SU-DHL-6 (cell line): ENCODE measurements around the gene CCDC141.
"Not testable (repeated sequence)": the region's sequence is repeated elsewhere in the genome, so short reads cannot be mapped to it uniquely, and the experiment has no call there.

Experiments used
- H2AFZ ChIP-seq: fragments of 200-600 bp; sonication (generic); 2 replicates; pipeline ENCODE4 v1.6.1; 2014; ENCODE audit warnings: low read depth, mild to moderate bottlenecking, moderate library complexity, mixed read lengths, antibody characterized with exemption, low read length; ENCODE audit not compliant: severe bottlenecking
- H3F3A ChIP-seq: fragments of 200-600 bp; shearing (Covaris generic); 2 replicates; pipeline ENCODE4 v1.6.0; 2016; ENCODE audit warnings: antibody characterized with exemption, mild to moderate bottlenecking; ENCODE audit not compliant: insufficient read depth
- H3K27ac ChIP-seq: fragments of 200-600 bp; sonication (generic); 2 replicates; pipeline ENCODE4 v1.5.1; 2016; ENCODE audit warnings: low read depth, mild to moderate bottlenecking, low read length, moderate library complexity, mixed read lengths
- H3K27me3 ChIP-seq: fragments of 200-600 bp; sonication (generic), shearing (Covaris generic); 2 replicates; pipeline ENCODE4 v1.6.0; 2014; ENCODE audit warnings: mild to moderate bottlenecking, low read length
- H3K36me3 ChIP-seq: fragments of 200-600 bp; sonication (generic); 2 replicates; pipeline ENCODE4 v1.6.1; 2014; ENCODE audit warnings: mild to moderate bottlenecking, low read length, mixed read lengths
- H3K4me2 ChIP-seq: fragments of 300-600, 200-600 bp; shearing (Covaris generic), sonication (generic); 2 replicates; pipeline ENCODE4 v1.6.0; 2014; ENCODE audit warnings: low read length, low read depth, mild to moderate bottlenecking; ENCODE audit not compliant: poor library complexity, severe bottlenecking
- H3K4me3 ChIP-seq: fragments of 200-600 bp; sonication (generic); 2 replicates; pipeline ENCODE4 v1.5.1; 2014; ENCODE audit warnings: antibody characterized with exemption, low read length, mild to moderate bottlenecking, mixed read lengths; ENCODE audit not compliant: insufficient read depth, poor library complexity, severe bottlenecking
- H3K79me2 ChIP-seq: fragments of 200-600 bp; sonication (generic); 2 replicates; pipeline ENCODE4 v1.6.1; 2014; ENCODE audit warnings: mild to moderate bottlenecking, low read length, moderate library complexity; ENCODE audit not compliant: insufficient read depth
- H3K9ac ChIP-seq: fragments of 200-600 bp; sonication (generic); 2 replicates; pipeline ENCODE4 v1.7.0; 2014; ENCODE audit warnings: mild to moderate bottlenecking, low read length
- H3K9me2 ChIP-seq: fragments of 200-600 bp; sonication (generic); replicated peaks from 2 replicates; pipeline ENCODE4 v1.6.1; 2014; ENCODE audit warnings: low read length; ENCODE audit not compliant: insufficient read depth
- H3K9me3 ChIP-seq: fragments of 200-600 bp; sonication (generic); 2 replicates; pipeline ENCODE4 v1.6.1; 2014; ENCODE audit warnings: low read length, mixed read lengths; ENCODE audit not compliant: insufficient read depth
- H4K20me1 ChIP-seq: fragments of 200-600 bp; sonication (generic); 2 replicates; pipeline ENCODE4 v1.6.1; 2014; ENCODE audit warnings: low read depth, mild to moderate bottlenecking, antibody characterized with exemption, low read length, moderate library complexity, mixed read lengths
- EZH2phosphoT487 ChIP-seq: fragments of 200-600 bp; sonication (generic), shearing (Covaris generic); conservative IDR thresholded peaks from 2 replicates; pipeline ENCODE4 v1.6.1; 2018; ENCODE audit warnings: mild to moderate bottlenecking, antibody characterized with exemption, low read length, moderate library complexity, mixed read lengths
- TF ChIP-seq, protein P1 (sequence below): fragments of 200-600 bp; sonication (generic); IDR thresholded peaks from one replicate; pipeline ENCODE4 v1.5.1; 2017; ENCODE audit warnings: antibody characterized with exemption, mild to moderate bottlenecking, low read length, moderate library complexity; ENCODE audit not compliant: insufficient read depth, poor library complexity, severe bottlenecking

The CCDC141 gene

DNA sequence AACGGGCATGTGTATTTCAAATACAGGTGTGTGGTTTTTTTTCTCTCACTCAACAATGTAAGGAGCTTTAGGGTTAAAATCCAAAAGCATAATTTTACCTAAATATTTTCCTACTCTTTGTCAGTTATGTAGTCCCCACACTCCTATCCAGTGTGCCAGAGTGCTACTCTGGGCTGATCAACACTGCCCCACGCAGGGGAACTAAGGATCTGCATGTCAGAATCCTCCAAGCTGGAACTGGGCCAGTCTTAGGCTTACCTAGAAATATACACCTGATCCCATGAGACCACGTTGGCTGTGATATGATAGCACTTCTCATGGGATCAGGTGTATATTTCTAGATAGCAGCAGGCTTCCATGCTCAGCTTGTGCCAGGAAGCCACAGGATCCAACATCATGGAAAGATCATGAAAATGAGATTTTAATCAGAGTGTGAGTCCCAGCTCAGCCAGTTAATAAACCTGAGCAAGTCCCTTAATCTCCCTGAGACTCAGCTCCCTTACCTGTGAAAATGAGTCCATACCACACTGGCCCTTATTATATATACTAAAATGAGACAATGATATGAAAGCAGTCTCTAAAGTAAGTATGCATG, 29.7 kb downstream of the CCDC141 start:
- no peaks in the 10 kb centered on the region for H3K36me3 ChIP-seq
- H2AFZ ChIP-seq: no peak overlapping the region
- H3K79me2 ChIP-seq: no peaks in the 10 kb centered on the region
- TF ChIP-seq EZH2phosphoT487: no peak
- TF ChIP-seq, protein P1, sequence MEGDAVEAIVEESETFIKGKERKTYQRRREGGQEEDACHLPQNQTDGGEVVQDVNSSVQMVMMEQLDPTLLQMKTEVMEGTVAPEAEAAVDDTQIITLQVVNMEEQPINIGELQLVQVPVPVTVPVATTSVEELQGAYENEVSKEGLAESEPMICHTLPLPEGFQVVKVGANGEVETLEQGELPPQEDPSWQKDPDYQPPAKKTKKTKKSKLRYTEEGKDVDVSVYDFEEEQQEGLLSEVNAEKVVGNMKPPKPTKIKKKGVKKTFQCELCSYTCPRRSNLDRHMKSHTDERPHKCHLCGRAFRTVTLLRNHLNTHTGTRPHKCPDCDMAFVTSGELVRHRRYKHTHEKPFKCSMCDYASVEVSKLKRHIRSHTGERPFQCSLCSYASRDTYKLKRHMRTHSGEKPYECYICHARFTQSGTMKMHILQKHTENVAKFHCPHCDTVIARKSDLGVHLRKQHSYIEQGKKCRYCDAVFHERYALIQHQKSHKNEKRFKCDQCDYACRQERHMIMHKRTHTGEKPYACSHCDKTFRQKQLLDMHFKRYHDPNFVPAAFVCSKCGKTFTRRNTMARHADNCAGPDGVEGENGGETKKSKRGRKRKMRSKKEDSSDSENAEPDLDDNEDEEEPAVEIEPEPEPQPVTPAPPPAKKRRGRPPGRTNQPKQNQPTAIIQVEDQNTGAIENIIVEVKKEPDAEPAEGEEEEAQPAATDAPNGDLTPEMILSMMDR: peak; percentile 66
- no peaks in the 10 kb centered on the region for H3K27me3 ChIP-seq
- no peaks in the 10 kb centered on the region for H3K9me3 ChIP-seq
- H3K4me2 ChIP-seq: peak overlapping the region; percentile 41
- no peaks in the 10 kb centered on the region for H4K20me1 ChIP-seq
- H3F3A ChIP-seq: peaks cover 8% of the 10 kb centered on the region; the same call in 1 of the 2 replicates
- H3K9me2 ChIP-seq: no peaks in the 10 kb centered on the region
- H3K4me3 ChIP-seq: no peak overlapping the region
- H3K27ac ChIP-seq: peak overlapping the region; percentile 83
- H3K9ac ChIP-seq: no peak overlapping the region

DNA sequence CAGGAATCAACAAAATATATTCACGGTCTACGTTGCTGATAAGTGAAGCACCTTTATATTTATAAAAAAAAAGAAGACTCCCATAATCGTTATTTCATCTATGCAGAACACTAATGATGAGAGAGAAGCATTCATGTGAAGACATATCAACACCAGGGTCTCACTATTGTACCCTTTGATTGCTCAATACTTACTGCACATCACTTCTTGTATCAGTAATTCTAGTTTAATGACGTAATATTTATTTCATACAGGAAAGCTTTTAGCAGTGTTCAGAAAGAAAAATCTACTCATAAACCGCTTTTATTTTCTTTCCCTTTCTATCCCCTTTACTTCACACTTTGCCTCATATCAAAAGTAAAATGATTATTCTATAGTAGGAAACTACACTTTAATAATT, 30.7 kb downstream of the CCDC141 start:
- Histone ChIP-seq H3K9ac (no peak overlapping the region), H3K27me3 (no peaks in the 10 kb centered on the region), H3K9me2 (no peaks in the 10 kb centered on the region), H3F3A (peaks cover 8% of the 10 kb centered on the region; the same call in 1 of the 2 replicates), H4K20me1 (no peaks in the 10 kb centered on the region), H3K4me3 (no peak overlapping the region), H3K27ac (no peak overlapping the region), H3K9me3 (no peaks in the 10 kb centered on the region), H3K36me3 (no peaks in the 10 kb centered on the region), H2AFZ (no peak overlapping the region), H3K79me2 (no peaks in the 10 kb centered on the region), H3K4me2 (no peak overlapping the region)
- no peak for TF ChIP-seq EZH2phosphoT487
- TF ChIP-seq, protein P1: no peak

GRCh38 chr2:179017773-179018357, 32.1 kb downstream of the CCDC141 start:
- Histone ChIP-seq H3F3A (peaks cover 8% of the 10 kb centered on the region; the same call in 1 of the 2 replicates), H3K9me3 (no peaks in the 10 kb centered on the region), H4K20me1 (no peaks in the 10 kb centered on the region), H3K27ac (no peak overlapping the region), H3K9ac (no peak overlapping the region), H3K27me3 (no peaks in the 10 kb centered on the region), H3K79me2 (no peaks in the 10 kb centered on the region), H3K4me2 (no peak overlapping the region), H3K4me3 (no peak overlapping the region), H3K9me2 (no peaks in the 10 kb centered on the region), H2AFZ (no peak overlapping the region), H3K36me3 (no peaks in the 10 kb centered on the region)
- no peak for TF ChIP-seq EZH2phosphoT487

DNA sequence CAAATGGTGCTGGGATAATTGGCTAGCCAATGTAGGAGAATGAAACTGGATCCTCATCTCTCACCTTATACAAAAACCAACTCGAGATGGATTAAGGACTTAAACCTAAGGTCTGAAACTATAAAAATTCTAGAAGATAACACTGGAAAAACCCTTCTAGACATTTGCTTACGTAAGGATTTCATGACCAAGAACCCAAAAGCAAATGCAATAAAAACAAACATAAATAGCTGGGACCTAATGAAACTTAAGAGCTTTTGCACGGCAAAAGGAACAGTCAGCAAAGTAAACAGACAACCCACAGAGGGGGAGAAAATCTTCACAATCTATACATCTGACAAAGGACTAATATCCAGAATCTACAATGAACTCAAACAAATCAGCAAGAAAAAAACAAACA, 35.7 kb downstream of the CCDC141 start:
- H3F3A ChIP-seq, H3K9me2 ChIP-seq, H3K27me3 ChIP-seq, H3K9me3 ChIP-seq, H3K4me2 ChIP-seq, H3K36me3 ChIP-seq, H4K20me1 ChIP-seq, H3K79me2 ChIP-seq, H3K9ac ChIP-seq, H3K4me3 ChIP-seq, H3K27ac ChIP-seq, H2AFZ ChIP-seq: not testable (repeated sequence)
